ENCODE measurements around the gene LRPPRC.
A peak's percentile ranks its signal among the peaks of the same experiment; 100 is the strongest.
"Not testable (repeated sequence)": the region's sequence is repeated elsewhere in the genome, so short reads cannot be mapped to it uniquely, and the experiment has no call there.

Gene LRPPRC

DNA sequence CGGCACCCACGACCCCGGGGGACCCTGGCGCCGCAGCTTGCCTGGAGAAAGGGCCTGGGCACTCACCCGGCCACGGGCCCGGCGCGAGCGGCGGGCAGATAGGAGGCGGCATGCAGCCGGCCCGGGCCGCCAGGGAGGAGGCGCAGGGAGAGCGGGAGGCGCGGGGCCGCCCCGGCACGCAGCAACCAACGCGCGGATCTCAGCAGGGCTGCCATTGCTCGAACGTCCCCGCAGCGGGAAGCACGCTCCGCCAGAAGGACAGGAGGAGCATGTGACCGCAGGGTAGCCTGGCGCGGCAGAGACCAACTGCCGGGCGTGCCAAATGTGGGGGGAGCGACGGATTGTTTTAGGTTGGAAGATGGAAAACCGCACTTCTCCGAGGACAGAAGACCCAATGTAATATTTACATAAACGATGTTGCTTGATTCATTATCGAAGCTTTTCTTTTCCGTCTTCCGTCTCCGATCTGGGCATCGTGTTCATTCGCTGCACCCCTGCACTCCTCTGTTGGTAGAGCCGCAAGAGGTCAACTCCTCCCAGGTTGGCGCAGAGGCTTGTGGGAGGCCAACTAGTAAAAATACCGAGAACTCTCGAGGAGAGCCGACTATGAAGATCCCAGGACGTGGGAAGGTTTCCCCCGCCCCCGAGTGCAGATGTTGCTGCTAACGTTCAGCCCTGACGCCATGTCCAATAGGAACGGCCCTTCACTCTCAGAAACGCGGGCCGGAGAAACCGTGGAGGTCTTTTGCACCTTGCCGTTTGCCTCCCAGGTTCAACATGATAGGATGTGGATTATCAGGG, at the start of gene LRPPRC:
TSS of gene LRPPRC (minus strand) at position 257 of the 801 bp plus-strand sequence. CDS start at position 215, 42 bp downstream.
- DNase-seq: peak; percentile 98

DNA sequence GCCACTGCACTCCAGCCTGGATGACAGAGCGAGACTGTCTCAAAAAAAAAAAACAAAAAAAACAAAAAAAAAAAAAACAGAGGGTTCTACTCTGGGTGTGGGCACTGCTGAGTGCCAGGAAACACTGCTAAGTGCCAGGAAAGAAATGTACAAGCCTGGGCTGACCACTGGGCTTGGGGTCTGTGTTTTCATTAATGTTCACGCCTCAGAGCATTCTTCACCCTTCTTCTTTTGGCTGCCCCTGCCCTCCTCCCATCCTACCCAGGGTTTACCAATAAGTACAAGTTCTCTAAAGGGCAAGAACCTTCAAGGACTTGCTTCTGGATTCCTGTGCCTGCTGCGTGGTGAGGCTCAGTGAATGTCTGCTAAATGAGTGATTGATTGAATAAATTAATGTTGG, 49.3 kb upstream of the LRPPRC start:
- DNase-seq: no peak

DNA sequence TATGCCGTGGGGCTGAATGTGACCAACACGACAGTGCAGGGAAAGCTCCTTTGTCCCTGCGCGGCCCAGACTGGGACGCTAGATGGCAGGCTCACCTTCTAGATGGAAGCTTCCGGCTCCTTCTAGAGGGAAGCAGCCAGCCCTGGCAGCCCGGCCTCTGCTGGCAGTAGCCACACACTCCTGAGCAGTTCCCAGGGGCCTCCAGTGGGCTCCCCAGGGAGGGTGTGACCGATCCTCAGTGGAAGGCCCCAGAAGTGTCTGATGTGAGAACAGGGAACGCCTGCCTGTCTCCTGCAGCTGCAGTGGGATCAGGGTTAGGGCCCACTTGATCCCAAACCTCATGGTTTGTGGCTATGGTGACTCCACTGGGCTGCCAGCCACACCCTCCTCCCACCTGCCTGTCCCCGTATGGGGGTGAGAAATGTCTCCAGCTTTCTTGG, 48.5 kb upstream of the LRPPRC start:
- peak; percentile 92 for DNase-seq

DNA sequence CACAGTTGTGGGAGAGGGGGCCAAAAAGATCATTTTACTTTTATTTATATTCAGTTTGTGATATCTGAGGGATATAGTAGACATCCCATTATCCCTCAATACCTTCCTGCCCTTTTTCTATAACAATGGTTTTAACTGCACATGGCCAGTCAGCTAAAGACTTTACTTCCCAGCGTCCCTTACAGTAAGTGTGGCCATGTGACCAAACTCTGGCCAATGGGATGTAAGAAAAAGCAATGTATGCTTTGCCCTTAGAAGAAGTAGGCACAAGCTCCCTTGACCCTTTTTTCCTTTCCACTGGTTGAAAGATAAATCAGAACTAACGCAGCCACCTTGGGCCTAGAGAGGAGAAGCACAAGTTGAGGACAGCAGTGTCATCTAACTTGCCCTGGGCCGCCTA, 44.6 kb upstream of the LRPPRC start:
- no peak for DNase-seq

DNA sequence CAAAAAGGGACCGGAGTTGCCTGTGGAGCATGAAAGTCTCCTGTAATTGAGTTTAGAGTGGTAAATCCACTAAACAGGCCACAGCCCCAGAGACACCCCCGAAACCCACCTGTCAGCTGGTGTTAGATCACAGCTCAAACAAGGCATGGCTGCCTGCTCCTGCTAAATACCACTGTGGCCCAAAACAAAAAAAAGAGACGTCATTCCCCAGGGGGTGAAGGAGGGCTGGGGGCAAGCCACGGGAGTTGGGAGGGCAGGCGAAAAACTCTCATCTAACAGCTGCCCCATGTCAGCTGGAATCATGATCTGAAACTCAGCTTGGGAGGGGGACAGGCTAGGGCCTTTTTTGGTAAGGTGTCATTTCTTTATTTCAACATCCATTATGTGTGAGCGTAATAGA, 42.5 kb upstream of the LRPPRC start:
- DNase-seq: no peak

DNA sequence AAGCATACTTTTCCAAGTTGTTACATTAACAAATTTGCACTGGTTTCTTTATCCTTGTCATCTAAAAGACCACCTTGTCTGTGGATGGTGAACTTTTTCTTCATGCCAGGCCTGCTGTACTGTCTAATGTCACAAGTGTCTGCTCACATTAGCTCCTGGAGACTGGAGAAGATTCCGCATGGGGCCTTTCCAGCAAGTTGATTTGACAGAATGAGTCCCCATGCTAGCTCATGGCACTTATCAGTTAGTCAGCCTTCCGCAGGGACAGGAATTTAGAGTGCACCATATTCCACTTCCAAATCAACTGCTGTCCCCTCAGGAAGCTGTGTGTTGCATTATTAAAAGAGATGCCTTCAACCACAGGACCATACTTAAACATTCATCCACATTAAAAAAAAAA, 41.4 kb upstream of the LRPPRC start:
- no peak for DNase-seq

DNA sequence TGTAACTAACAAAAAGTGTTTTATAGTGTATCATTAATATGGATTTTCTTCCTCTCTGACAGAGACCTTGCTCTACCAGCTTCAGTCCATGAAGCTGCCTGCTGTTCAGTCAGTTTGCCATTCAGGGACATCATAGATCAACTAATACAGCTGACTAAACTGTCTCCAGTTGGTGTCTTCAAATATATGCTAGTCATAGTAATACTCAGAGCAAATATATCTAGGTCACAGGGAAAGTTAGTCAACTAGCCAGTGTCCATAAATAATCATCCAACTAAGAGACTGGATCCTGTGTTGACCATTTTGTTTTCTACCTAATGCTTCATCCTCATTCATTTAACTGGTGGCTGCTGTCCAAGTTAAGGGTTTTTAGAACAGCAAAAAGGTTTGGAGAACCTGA, 38.2 kb upstream of the LRPPRC start:
- DNase-seq: no peak

DNA sequence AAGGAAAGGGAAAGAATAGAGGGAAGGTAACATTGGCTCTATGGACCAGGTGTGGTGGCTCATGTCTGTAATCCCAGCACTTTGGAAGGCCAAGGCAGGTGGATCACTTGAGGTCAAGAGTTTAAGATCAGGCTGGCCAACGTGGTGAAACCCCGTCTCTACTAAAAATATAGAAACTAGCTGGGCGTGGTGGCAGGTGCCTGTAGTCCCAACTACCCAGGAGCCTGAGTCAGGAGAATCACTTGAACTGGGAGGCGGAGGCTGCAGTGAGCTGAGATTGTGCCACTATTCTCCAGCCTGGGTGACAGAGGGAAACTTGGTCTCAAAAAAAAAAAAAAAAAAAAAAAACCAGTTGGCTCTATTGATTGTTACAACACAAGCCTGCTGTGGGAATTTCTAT, 31.3 kb upstream of the LRPPRC start:
- not testable (repeated sequence) for DNase-seq

DNA sequence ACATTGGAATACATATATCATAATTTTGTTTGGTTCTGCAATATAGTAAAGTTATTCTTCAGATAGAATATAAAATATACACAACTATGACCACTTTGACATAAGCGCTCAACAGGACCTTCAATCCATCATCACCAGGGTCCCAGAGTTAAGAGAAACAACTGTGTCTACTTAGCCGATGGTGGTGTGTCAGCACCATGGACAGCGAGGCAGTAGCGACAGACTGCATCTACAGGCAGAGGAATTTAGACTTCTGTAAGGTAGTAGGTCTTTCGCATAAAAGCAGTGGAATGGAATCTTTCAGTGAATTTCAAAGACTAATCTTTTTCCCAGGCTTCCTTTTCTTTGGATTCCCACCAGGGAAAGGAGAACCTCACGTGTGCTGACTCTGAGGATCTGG, 20.5 kb upstream of the LRPPRC start:
- peak; percentile 80 for DNase-seq

DNA sequence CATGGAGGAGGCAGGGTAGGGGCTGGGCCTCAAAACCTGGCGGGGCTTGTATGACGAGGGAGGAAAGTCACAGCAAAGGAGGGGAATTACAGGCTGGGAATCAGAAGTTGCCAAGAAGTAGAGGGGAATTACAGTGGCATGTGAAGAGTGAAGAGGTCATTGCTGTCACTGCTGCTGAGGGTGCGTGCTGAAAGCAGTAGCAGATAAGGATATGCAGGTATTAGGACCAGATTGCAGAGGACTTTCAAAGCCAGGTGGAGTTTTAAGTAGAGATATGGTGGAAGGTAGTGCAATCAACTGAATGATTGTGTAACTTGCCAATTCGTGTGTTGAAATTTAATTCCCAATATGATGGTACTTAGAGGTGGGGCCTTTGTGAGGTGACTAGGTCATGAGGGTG, 19.4 kb upstream of the LRPPRC start:
- DNase-seq: no peak

DNA sequence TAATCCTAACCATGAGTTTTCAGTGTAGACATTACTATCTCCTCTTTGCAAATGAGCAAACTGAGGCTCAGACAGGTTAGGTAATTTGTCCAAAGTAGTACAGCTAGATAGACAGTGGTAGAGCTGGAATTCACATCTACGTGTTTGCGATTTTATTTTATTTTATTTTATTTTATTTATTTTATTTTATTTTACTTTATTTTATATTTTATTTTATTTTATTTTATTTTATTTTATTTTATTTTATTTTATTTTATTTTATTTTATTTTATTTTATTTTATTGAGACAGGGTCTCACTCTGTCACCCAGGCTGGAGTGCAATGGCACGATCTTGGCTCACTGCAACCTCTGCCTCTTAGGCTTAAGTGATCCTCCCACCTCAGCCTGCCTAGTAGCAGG, 17.4 kb upstream of the LRPPRC start:
- not testable (repeated sequence) for DNase-seq

DNA sequence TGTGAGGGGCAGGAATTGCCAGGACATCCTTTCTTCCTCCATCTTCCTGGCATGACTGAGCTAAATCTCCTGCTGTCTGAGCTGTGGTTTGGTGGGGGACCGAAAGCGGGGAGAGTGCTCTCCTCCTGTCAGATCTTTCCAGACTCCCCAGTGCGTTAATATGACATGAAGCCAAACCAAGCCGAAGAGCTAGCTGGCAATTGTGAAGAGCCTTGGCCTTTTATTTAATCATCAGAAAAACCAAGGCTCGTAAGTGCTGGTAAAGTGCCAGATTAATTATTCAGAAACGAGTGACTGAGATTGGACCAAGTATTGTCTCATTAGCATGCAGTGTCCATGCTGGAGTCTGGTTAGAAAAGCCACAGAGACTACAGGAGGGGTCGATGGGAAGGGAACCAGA, 14.5 kb upstream of the LRPPRC start:
- no peak for DNase-seq

DNA sequence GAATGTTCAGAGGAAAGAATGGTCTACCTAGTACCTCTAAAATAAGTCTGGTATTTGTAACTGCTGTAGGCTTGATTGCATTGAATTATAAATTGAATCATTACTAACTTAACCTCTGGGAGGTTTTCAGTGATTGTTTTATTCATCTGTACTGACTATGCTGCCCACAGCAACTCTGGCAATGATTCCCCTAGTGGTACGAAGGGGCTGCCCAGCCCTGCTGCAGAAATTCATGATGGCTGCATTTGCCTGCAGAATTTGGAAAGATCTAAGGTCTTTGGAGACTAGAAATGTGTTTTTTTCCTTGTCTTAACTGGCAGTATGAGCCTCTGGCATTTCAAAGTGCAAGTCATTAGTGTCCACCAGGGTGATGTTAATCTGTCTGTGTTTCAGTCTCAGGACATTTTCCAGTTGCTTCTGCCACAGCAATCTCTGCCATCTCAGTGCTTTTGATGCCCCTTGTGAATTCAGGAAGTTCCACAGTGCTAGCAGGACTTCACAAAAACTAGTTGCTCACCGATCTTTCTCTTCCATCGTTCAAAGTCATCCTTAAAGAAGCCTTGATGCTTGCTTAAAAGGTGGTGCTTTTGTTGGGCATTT, 13.4 kb upstream of the LRPPRC start:
- no peak for DNase-seq

DNA sequence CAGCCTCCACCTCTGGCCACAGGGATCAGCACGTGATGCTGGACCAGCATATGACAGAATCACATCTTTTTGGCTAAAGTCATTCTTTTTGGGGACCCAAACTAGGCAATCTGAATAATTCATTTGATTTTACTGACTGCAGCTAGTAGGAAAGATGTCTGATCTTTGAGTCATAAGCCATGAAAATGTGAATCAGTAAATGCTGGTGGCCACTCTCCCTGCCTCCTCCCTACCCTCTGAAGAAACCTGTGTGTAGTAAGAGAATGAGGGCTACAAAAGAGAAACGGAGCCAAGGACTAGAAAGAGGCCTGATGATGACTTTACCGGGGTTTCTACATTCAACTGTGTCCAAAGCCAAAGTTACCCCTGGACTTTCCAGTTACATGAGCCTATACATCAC, 10.1 kb upstream of the LRPPRC start:
- DNase-seq: no peak

DNA sequence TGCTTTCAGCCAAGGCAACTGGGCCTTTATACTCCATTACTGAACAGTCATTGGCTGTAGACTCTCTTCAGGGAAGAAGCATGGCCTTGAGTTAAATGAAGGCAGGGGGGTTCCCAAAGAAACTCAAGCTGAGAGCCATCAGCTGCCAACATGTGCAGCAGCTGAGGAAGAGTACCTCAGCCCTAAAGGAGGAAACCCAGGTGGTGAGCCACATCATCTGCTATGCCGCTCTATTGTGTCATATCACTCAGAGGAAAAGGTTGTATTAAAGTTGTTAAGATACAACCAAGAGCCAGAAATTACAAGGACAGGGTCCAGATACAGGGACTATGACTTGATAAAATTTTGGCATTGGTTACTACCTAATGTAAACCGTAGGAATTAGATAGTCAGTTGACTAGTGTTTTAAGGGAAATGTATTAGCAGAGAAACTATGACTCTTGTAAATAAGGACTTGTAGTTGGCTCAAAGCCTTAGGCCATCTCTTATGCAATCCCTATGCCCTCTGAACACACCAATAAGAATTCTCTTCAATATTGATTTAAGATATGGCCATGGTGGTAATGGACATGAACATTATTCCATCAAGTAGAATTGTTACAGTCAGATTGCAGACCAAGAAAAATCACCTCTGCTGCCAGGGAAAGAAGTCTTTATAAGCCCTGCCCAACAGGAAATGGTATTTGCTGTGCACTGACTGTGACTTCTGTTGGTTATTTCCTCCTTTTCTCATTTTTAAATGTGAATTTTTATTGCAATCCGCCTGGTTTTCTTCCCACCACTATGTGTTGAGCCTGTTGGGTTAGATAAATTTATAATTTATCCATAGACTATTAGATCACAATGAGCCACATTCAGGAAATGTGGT, 9.2 kb upstream of the LRPPRC start:
- DNase-seq: no peak

DNA sequence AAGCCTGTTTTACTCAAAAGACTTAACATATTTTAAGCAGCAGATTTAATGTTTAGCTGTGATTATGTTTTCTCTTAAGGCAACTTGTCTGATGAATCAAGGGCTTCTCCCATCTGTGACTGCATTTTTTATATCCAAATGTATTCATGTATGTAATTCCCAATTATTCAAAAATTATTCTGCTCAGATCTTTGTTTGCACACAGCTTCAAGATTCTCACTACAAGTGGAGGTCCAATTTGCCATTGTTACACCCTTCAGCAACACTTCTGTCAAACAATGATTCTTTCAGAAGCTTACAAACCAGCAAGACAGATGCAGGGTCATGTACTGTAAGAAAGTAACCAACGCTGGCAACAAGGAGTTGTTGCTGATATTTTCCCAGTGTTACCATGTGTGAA, 5.9 kb upstream of the LRPPRC start:
- no peak for DNase-seq

DNA sequence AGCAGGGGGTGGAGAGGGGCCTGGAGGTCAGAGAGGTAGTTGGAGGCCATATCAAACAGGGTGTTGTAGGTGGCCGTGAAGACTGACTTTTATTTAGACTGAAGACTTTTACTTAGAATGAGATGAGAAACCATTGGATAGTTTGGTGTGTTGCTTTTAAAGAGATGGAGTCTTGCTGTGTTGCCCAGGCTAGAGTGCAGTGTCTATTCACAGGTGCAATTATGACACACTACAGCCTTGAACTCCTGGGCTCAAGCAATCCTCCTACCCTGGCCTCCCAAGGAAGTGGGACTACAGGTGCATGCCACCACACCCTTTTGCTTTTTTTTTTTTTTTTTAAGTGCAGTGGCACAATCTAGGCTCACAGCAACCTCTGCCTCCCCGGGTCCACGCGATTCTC, 2.5 kb upstream of the LRPPRC start:
- DNase-seq: no peak

DNA sequence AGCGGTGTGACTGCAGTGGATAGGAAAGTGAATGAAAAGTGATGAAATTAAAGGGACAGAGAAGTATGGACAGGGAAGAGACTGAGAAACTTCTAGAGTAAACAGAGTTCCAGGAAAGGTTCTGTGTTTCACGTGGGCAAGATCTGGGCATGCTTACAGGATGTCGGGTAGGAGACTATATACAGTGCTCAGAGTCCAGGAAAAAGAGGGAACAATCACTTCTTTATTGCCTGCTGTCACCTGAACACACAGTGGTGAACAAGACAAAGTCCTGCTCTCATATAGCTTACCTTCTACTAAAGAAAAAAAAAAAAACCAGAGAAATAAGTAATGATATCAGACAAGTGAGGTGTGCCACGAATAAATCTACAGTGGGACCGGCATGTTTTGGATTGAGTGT, 2.4 kb downstream of the LRPPRC start:
- no peak for DNase-seq

DNA sequence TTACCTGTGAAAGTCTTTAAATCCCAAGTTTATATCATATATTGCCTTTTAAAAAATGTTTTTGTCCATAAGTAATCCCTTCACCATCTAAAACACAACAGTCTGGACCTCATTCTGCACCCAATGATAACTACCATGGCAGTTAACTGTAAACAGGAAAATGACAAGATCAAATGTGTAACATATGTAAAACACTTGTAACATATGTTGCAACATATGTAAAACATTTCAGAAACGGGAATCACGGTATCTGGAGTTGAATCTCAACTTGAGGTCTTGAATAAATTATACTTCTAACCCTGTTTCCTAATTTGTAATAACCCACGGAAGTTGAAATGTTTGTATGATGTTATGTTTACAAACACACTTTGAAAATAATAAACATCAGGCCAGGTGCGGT, 6.2 kb downstream of the LRPPRC start:
- DNase-seq: no peak

DNA sequence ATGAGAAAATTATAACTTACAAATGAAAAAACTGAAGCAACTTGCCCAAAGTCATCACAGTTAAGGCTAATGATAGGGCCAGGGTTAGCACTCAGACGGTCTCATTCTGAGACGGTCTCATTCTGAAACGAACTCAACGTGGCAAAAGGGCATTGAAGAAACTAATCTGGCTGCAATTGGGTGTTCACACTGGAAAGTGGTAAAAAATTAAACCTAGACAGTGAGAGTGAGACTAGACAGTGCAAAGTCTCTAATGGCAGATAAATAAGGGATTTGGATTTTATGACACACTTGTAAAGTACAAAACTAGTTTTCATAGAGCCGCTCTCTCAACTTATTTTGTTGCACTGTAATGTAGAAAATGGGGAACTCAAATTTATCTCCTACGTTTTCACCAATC, 9.2 kb downstream of the LRPPRC start:
- DNase-seq: no peak

DNA sequence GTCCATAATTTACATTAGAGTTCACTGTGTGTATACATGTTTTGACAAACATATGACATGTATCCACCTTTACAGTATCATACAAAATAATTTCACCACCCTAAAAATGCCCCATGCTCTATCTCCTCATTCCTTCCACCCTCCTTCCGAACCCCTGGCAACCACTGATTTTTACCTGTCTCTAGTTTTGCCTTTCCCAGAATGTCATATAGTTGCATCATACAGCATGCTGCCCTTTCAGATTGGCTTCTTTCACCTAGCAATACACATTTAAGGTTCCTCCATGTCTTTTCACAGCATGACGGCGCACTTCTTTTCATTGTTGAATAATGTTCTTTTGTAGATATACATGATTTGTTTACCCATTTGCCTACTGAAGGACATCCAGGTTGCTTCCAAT, 10.4 kb downstream of the LRPPRC start:
- no peak for DNase-seq

DNA sequence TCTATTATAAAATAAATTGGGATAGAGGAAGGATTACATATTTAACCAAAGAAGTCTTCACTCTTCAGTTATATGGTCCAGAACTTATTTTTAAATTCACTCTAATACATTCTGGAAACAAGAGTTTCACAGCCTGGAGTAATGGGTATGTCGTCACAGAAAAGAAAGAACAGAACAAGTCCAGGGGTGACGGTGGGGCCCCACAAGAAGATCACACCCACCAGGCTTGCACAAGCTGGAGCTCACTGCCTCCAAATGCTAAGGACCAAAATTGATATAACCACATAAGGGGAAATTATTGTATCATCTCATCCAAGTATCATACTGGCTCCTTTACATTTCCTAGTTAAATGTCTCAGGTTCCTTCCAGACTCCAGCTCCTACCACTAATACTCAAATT, 11.3 kb downstream of the LRPPRC start:
- no peak for DNase-seq

DNA sequence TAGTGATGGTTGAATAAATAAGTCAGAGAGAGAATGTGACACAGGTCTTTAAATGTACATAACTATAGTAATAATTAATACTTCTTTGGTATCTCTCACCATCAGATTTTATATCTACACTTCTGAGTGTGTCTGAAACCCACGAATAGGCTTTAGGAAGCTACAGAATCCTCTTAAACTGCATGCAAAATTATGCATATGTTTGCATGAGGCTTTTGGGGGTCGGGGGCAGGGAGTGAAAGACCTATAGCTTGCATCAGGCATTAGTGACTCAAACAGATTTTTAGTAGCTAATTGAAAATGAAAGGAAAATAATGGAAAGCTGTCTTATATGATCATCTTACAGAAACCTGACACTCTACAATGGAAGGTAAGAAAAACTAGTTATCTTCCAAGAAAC, 14.9 kb downstream of the LRPPRC start:
- DNase-seq: no peak

Data from islet precursor cell (in vitro differentiated cells).